Coronary artery (tissue), 2 donors: ENCODE results near the gene CASZ1.

ENCODE experiments used
- DNase-seq: peaks from one replicate; pipeline ENCODE4 v3.0.0-alpha.2; 2017; ENCODE audit warnings: low spot score
- H3K27ac ChIP-seq, 2 donors: fragments of 200-600 bp; sonication (generic); one replicate each; pipeline ENCODE4 v1.5.1; 2016 to 2019
- H3K4me3 ChIP-seq: fragments of 200-600 bp; sonication (generic); 2 replicates; pipeline ENCODE4 v1.5.1; 2016; ENCODE audit warnings: mild to moderate bottlenecking, moderate library complexity
- CTCF ChIP-seq: fragments of 200-600 bp; sonication (generic); IDR thresholded peaks from one replicate; pipeline ENCODE4 v1.5.1; 2019; ENCODE audit warnings: antibody characterized with exemption

The CASZ1 gene

GRCh38 chr1:10696977-10697376 lies 99.5 kb downstream of the CASZ1 start:
- Histone ChIP-seq H3K27ac (no peak overlapping the region), H3K4me3 (no peak overlapping the region)
- DNase-seq: no peak

GRCh38 chr1:10694633-10695627 lies 101.5 kb downstream of the CASZ1 start:
- DNase-seq: peak; percentile 89
- TF ChIP-seq CTCF: no peak
- H3K4me3 ChIP-seq: peak overlapping the region; percentile 81
- peak overlapping the region; percentile 81 to 90 for H3K27ac ChIP-seq

More at GRCh38 chr1:10696977-10697376, 99.5 kb downstream of the CASZ1 start:
- TF ChIP-seq CTCF: no peak

GRCh38 chr1:10694274-10694632 lies 102.2 kb downstream of the CASZ1 start:
- no peak for TF ChIP-seq CTCF
- peak overlapping the region; percentile 81 for H3K4me3 ChIP-seq
- DNase-seq: no peak
- peak overlapping the region; percentile 76 to 81 for H3K27ac ChIP-seq

GRCh38 chr1:10693497-10694273 lies 102.8 kb downstream of the CASZ1 start:
- Histone ChIP-seq H3K27ac (peak overlapping the region; percentile 76 to 81), H3K4me3 (peak overlapping the region; percentile 81)
- TF ChIP-seq CTCF: no peak
- no peak for DNase-seq

- no peak for TF ChIP-seq CTCF
- H3K4me3 ChIP-seq: peak overlapping the region; percentile 81
- no peak overlapping the region for H3K27ac ChIP-seq
- DNase-seq: no peak
Measured at GRCh38 chr1:10693152-10693496, 103.3 kb downstream of the CASZ1 start.

GRCh38 chr1:10692401-10693021 lies 103.9 kb downstream of the CASZ1 start:
- H3K4me3 ChIP-seq: peak overlapping the region; percentile 81
- no peak for DNase-seq
- TF ChIP-seq CTCF: no peak
- peak overlapping the region; percentile 28 to 50 for H3K27ac ChIP-seq
